ENCODE data around the gene GNRH2. TPM values are rescaled to one million over a fixed set of nuclear protein-coding genes. Genes with fewer than 3 reads are reported as not detected.

The GNRH2 gene
- polyA plus RNA-seq, 1 of the 3 experiments (the other 2 are of a cell fraction): 0.58 TPM

GRCh38 chr20:3071610-3072529, 28.4 kb downstream of the GNRH2 start, which contains the start of gene OXT:
TSS of gene OXT (plus strand) at chr20:3071620. CDS start at chr20:3071656, 36 bp downstream.
- Histone ChIP-seq H3K4me1 (ENCODE audit: control insufficient read depth in 1 of 2, insufficient read depth in 2 of 2, low read depth in 1 of 2, low read length in 1 of 2) (no peaks in the 10 kb centered on the region), H3K4me2 (no peak within 1 kb of the TSS), H3K79me2 (ENCODE audit: insufficient read depth) (no peaks in the 10 kb centered on the region), H3K9ac (no peak within 1 kb of the TSS), H3F3A (replicated peaks; ENCODE audit: insufficient read depth) (no peaks in the 10 kb centered on the region), H3K9me2 (no peaks in the 10 kb centered on the region), H4K20me1 (ENCODE audit: insufficient read depth) (no peaks in the 10 kb centered on the region), H3K27me3 (ENCODE audit: insufficient read depth) (no peaks in the 10 kb centered on the region), H3K36me3 (replicated peaks in 1 of 2; ENCODE audit: control insufficient read depth in 1 of 2, insufficient read depth in 2 of 2, low read length in 1 of 2) (no peaks in the 10 kb centered on the region), H3K4me3 (ENCODE audit: low read depth in 2 of 2, low read length in 1 of 2) (no peak within 1 kb of the TSS), H2AFZ (ENCODE audit: low read depth) (no peak within 1 kb of the TSS), H3K9me3 (no peaks in the 10 kb centered on the region), H3K27ac (ENCODE audit: low read depth in 2 of 2, low read length in 1 of 2) (no peak within 1 kb of the TSS)
- WGBS (ENCODE audit: low lambda C conversion rate): 88% methylated on average over 20 of the region's 95 CpGs
- ChIA-PET POLR2A (no interaction called here), CTCF (interaction anchor here (0.9 kb wide), 1 partner anchor 10 kb away, joined by 4 read pairs; no protein-coding TSS in a partner anchor)
- TF ChIP-seq TEAD4 (IDR thresholded peaks at IDR 0.05; ENCODE audit: borderline replicate concordance, insufficient read depth) (no peak), MAX (IDR thresholded peaks at IDR 0.05; ENCODE audit: low read depth) (no peak), RCOR1 (IDR thresholded peaks at IDR 0.05; ENCODE audit: low read length) (no peak), FOSL2 (IDR thresholded peaks at IDR 0.05; ENCODE audit: borderline replicate concordance, low read depth) (no peak), USF1 (IDR thresholded peaks at IDR 0.05; ENCODE audit: borderline replicate concordance, low read depth) (no peak), SMC3 (IDR thresholded peaks at IDR 0.05; ENCODE audit: low read depth, low read length) (no peak), RXRA (IDR thresholded peaks at IDR 0.05; ENCODE audit: borderline replicate concordance, low read depth) (no peak)
- DNase-seq: no peak

- 86% methylated on average over 22 of the region's 22 CpGs for WGBS (ENCODE audit: low lambda C conversion rate)
- no peaks in the 10 kb centered on the region for H3F3A ChIP-seq (replicated peaks; ENCODE audit: insufficient read depth)
- no peak for DNase-seq
- H3K4me3 ChIP-seq (ENCODE audit: low read depth in 2 of 2, low read length in 1 of 2): no peak overlapping the region
- H4K20me1 ChIP-seq (ENCODE audit: insufficient read depth): no peaks in the 10 kb centered on the region
- no peak overlapping the region for H2AFZ ChIP-seq (ENCODE audit: low read depth)
- ChIA-PET CTCF (interaction anchor here (0.9 to 1.2 kb wide), 2 partner anchors 11 to 19 kb away, joined by 3 to 4 read pairs; no protein-coding TSS in a partner anchor), POLR2A (no interaction called here)
- H3K9me3 ChIP-seq: no peaks in the 10 kb centered on the region
- no peak overlapping the region for H3K4me2 ChIP-seq
- no peak overlapping the region for H3K27ac ChIP-seq (ENCODE audit: low read depth in 2 of 2, low read length in 1 of 2)
- H3K27me3 ChIP-seq (ENCODE audit: insufficient read depth): no peaks in the 10 kb centered on the region
- no peaks in the 10 kb centered on the region for H3K36me3 ChIP-seq (replicated peaks in 1 of 2; ENCODE audit: control insufficient read depth in 1 of 2, insufficient read depth in 2 of 2, low read length in 1 of 2)
- no peaks in the 10 kb centered on the region for H3K4me1 ChIP-seq (ENCODE audit: control insufficient read depth in 1 of 2, insufficient read depth in 2 of 2, low read depth in 1 of 2, low read length in 1 of 2)
- H3K79me2 ChIP-seq (ENCODE audit: insufficient read depth): no peaks in the 10 kb centered on the region
- no peaks in the 10 kb centered on the region for H3K9me2 ChIP-seq
- no peak overlapping the region for H3K9ac ChIP-seq
- TF ChIP-seq NRF1 (IDR thresholded peaks at IDR 0.05; ENCODE audit: low read depth, low read length) (no peak), MXI1 (IDR thresholded peaks at IDR 0.05; ENCODE audit: low read depth, low read length) (no peak), MAX (IDR thresholded peaks at IDR 0.05; ENCODE audit: low read depth) (no peak), RFX5 (IDR thresholded peaks at IDR 0.05; ENCODE audit: low read length) (no peak), IRF3 (IDR thresholded peaks at IDR 0.05; ENCODE audit: low read depth, low read length) (no peak), EZH2phosphoT487 (IDR thresholded peaks at IDR 0.05; ENCODE audit: borderline replicate concordance, low read depth) (no peak), ZBTB33 (IDR thresholded peaks at IDR 0.05; ENCODE audit: borderline replicate concordance, low read depth) (no peak), EP300 (IDR thresholded peaks at IDR 0.05; ENCODE audit: borderline replicate concordance in 1 of 2, low read depth in 1 of 2, low read length in 1 of 2) (no peak), RCOR1 (IDR thresholded peaks at IDR 0.05; ENCODE audit: low read length) (no peak), CTCF (IDR thresholded peaks at IDR 0.05) (no peak), USF1 (IDR thresholded peaks at IDR 0.05; ENCODE audit: borderline replicate concordance, low read depth) (no peak)
Measured at GRCh38 chr20:3072530-3073250, 29.3 kb downstream of the GNRH2 start.
